HepG2 (cell line): ENCODE results near the gene CDK5RAP2. TPM values are rescaled to one million over a fixed set of nuclear protein-coding genes. Genes with fewer than 3 reads are reported as not detected.

Source experiments
- ATAD3A ChIP-seq: sonication (generic); formaldehyde crosslinking; IDR thresholded peaks from 2 replicates; pipeline ENCODE4 v1.4.0; 2020; ENCODE audit warnings: missing genetic modification reagents
- CHD4 ChIP-seq: fragments of 200-600 bp; sonication (generic); IDR thresholded peaks from 2 replicates; pipeline ENCODE4 v1.7.0; 2017; ENCODE audit warnings: mild to moderate bottlenecking, low read length, borderline replicate concordance
- FOXA3 ChIP-seq: IDR thresholded peaks from 2 replicates; pipeline ENCODE4 v1.6.1; 2016; ENCODE audit warnings: missing genetic modification reagents, missing compliant biosample characterization
- FOXP1 ChIP-seq, 2 experiments: fragments of 450-650 bp in 1 of 2; IDR thresholded peaks; 2 replicates each; pipeline ENCODE4 v1.6.1; 2017 to 2018; ENCODE audit warnings: antibody characterized with exemption in 1 of 2
- GABPB1 ChIP-seq: IDR thresholded peaks from 2 replicates; pipeline ENCODE4 v1.6.1; 2016; ENCODE audit warnings: mild to moderate bottlenecking, missing genetic modification reagents, moderate library complexity, missing compliant biosample characterization
- JUNB ChIP-seq: sonication (generic); formaldehyde crosslinking; IDR thresholded peaks from 2 replicates; pipeline ENCODE4 v1.8.0; 2022; ENCODE audit warnings: missing genetic modification reagents, mild to moderate bottlenecking, borderline replicate concordance
- MTA1 ChIP-seq: sonication (generic); formaldehyde crosslinking; IDR thresholded peaks from 2 replicates; pipeline ENCODE4 v1.4.0; 2020; ENCODE audit warnings: missing genetic modification reagents, mild to moderate bottlenecking, borderline replicate concordance
- PATZ1 ChIP-seq: sonication (generic); formaldehyde crosslinking; IDR thresholded peaks from 2 replicates; pipeline ENCODE4 v1.4.0; 2020; ENCODE audit warnings: missing genetic modification reagents
- RARG ChIP-seq: sonication (generic); formaldehyde crosslinking; IDR thresholded peaks from 2 replicates; pipeline ENCODE4 v1.4.0; 2020; ENCODE audit warnings: low read depth, mild to moderate bottlenecking, missing genetic modification reagents
- RFX5 ChIP-seq: IDR thresholded peaks from 2 replicates; pipeline ENCODE4 v1.6.1; 2011; ENCODE audit warnings: low read depth, low read length, improper control_type of control experiment
- ZNF180 ChIP-seq: sonication (generic); formaldehyde crosslinking; IDR thresholded peaks from 2 replicates; pipeline ENCODE4 v1.4.0; 2020; ENCODE audit warnings: low read depth, missing genetic modification reagents, borderline replicate concordance
- ZNF761 ChIP-seq: sonication (generic); formaldehyde crosslinking; conservative IDR thresholded peaks from 2 replicates; pipeline ENCODE4 v1.4.0; 2020; ENCODE audit warnings: mild to moderate bottlenecking, missing genetic modification reagents
- polyA plus RNA-seq, 8 experiments: library from polyadenylated mRNA; depleted of rRNA in 3 of 8; stranded (reverse) in 7 of 8; unstranded in 1 of 8; fragments of >200 nt; fragmentation: Illumina TruSeq in 4 of 8; extraction: Trizol in 4 of 8; gene quantifications; 2 replicates each; pipeline versions ENCODE4 v1.2.1 to v1.2.3, GENCODE V29; 2011 to 2016; ENCODE audit warnings: low read depth in 4 of 8, missing spikeins in 1 of 8, mixed read lengths in 1 of 8; ENCODE audit not compliant: insufficient read depth in 1 of 8
- total RNA-seq, 5 experiments: library from RNA; depleted of rRNA; stranded (reverse); fragments of >200 nt; fragmentation: Illumina TruSeq; extraction: Trizol; gene quantifications; 2 replicates each; pipeline ENCODE4 v1.2.3, GENCODE V29; 2016; ENCODE audit warnings: low read depth in 1 of 5
- TF ChIP-seq, protein P1 (sequence below): sonication (generic); formaldehyde crosslinking; IDR thresholded peaks from 2 replicates; pipeline ENCODE4 v1.4.0; 2020; ENCODE audit warnings: missing genetic modification reagents, mild to moderate bottlenecking, borderline replicate concordance
- TF ChIP-seq, protein P2 (sequence below): sonication (generic); formaldehyde crosslinking; IDR thresholded peaks from 2 replicates; pipeline ENCODE4 v1.4.0; 2020; ENCODE audit warnings: missing genetic modification reagents
- TF ChIP-seq, protein P3 (sequence below): sonication (generic); formaldehyde crosslinking; conservative IDR thresholded peaks from 2 replicates; pipeline ENCODE4 v1.8.1; 2023; ENCODE audit warnings: missing genetic modification reagents

CDK5RAP2 gene
- total and polyA plus RNA-seq, 2 of the 13 experiments (the other 11 are each of a cell fraction or from before 2014, with no cell fraction given) = 31.8 to 42.2 TPM

- TF ChIP-seq, protein P1, sequence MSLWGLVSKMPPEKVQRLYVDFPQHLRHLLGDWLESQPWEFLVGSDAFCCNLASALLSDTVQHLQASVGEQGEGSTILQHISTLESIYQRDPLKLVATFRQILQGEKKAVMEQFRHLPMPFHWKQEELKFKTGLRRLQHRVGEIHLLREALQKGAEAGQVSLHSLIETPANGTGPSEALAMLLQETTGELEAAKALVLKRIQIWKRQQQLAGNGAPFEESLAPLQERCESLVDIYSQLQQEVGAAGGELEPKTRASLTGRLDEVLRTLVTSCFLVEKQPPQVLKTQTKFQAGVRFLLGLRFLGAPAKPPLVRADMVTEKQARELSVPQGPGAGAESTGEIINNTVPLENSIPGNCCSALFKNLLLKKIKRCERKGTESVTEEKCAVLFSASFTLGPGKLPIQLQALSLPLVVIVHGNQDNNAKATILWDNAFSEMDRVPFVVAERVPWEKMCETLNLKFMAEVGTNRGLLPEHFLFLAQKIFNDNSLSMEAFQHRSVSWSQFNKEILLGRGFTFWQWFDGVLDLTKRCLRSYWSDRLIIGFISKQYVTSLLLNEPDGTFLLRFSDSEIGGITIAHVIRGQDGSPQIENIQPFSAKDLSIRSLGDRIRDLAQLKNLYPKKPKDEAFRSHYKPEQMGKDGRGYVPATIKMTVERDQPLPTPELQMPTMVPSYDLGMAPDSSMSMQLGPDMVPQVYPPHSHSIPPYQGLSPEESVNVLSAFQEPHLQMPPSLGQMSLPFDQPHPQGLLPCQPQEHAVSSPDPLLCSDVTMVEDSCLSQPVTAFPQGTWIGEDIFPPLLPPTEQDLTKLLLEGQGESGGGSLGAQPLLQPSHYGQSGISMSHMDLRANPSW = peak; percentile 58
- TF ChIP-seq JUNB (CRISPR knock-in tag) = no peak
- no peak for TF ChIP-seq ATAD3A
- peak; percentile 75 for TF ChIP-seq GABPB1 (CRISPR knock-in tag)
- peak; percentile 99 for TF ChIP-seq MTA1 (CRISPR knock-in tag)
- TF ChIP-seq ZNF761 (CRISPR knock-in tag) = peak; percentile 92; the same call in 1 of the 2 replicates
- TF ChIP-seq ZNF180 (CRISPR knock-in tag) = no peak
- TF ChIP-seq, protein P2, sequence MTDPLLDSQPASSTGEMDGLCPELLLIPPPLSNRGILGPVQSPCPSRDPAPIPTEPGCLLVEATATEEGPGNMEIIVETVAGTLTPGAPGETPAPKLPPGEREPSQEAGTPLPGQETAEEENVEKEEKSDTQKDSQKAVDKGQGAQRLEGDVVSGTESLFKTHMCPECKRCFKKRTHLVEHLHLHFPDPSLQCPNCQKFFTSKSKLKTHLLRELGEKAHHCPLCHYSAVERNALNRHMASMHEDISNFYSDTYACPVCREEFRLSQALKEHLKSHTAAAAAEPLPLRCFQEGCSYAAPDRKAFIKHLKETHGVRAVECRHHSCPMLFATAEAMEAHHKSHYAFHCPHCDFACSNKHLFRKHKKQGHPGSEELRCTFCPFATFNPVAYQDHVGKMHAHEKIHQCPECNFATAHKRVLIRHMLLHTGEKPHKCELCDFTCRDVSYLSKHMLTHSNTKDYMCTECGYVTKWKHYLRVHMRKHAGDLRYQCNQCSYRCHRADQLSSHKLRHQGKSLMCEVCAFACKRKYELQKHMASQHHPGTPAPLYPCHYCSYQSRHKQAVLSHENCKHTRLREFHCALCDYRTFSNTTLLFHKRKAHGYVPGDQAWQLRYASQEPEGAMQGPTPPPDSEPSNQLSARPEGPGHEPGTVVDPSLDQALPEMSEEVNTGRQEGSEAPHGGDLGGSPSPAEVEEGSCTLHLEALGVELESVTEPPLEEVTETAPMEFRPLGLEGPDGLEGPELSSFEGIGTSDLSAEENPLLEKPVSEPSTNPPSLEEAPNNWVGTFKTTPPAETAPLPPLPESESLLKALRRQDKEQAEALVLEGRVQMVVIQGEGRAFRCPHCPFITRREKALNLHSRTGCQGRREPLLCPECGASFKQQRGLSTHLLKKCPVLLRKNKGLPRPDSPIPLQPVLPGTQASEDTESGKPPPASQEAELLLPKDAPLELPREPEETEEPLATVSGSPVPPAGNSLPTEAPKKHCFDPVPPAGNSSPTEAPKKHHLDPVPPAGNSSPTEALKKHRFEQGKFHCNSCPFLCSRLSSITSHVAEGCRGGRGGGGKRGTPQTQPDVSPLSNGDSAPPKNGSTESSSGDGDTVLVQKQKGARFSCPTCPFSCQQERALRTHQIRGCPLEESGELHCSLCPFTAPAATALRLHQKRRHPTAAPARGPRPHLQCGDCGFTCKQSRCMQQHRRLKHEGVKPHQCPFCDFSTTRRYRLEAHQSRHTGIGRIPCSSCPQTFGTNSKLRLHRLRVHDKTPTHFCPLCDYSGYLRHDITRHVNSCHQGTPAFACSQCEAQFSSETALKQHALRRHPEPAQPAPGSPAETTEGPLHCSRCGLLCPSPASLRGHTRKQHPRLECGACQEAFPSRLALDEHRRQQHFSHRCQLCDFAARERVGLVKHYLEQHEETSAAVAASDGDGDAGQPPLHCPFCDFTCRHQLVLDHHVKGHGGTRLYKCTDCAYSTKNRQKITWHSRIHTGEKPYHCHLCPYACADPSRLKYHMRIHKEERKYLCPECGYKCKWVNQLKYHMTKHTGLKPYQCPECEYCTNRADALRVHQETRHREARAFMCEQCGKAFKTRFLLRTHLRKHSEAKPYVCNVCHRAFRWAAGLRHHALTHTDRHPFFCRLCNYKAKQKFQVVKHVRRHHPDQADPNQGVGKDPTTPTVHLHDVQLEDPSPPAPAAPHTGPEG = peak; percentile 86
- no peak for TF ChIP-seq FOXP1 (IDR thresholded peaks at IDR 0.05)
- TF ChIP-seq FOXP1 (CRISPR knock-in tag; IDR thresholded peaks at IDR 0.05) = 0 out of 2 replicates have a peak, but pooled peaks have one; percentile 28
- TF ChIP-seq RFX5 = no peak
- no peak; the same call in 1 of the 2 replicates for TF ChIP-seq CHD4
- peak; percentile 74; the same call in 1 of the 2 replicates for TF ChIP-seq FOXA3 (CRISPR knock-in tag)
- TF ChIP-seq, protein P3, sequence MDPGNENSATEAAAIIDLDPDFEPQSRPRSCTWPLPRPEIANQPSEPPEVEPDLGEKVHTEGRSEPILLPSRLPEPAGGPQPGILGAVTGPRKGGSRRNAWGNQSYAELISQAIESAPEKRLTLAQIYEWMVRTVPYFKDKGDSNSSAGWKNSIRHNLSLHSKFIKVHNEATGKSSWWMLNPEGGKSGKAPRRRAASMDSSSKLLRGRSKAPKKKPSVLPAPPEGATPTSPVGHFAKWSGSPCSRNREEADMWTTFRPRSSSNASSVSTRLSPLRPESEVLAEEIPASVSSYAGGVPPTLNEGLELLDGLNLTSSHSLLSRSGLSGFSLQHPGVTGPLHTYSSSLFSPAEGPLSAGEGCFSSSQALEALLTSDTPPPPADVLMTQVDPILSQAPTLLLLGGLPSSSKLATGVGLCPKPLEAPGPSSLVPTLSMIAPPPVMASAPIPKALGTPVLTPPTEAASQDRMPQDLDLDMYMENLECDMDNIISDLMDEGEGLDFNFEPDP = no peak
- no peak for TF ChIP-seq RARG (CRISPR knock-in tag)
- peak; percentile 65; the same call in 1 of the 2 replicates for TF ChIP-seq PATZ1
These were observed 195.7 kb downstream of the CDK5RAP2 start (continued) for GRCh38 chr9:120383999-120384924.
